Right forelimb (tissue), 1 donor: ENCODE results near the gene S100P.
A peak's percentile ranks its signal among the peaks of the same experiment; 100 is the strongest.
"Not testable (repeated sequence)": the region's sequence is repeated elsewhere in the genome, so short reads cannot be mapped to it uniquely, and the experiment has no call there.

Source experiments
- DNase-seq: peaks from one replicate; pipeline ENCODE4 v3.0.0-alpha.2; 2018

Gene S100P

DNA sequence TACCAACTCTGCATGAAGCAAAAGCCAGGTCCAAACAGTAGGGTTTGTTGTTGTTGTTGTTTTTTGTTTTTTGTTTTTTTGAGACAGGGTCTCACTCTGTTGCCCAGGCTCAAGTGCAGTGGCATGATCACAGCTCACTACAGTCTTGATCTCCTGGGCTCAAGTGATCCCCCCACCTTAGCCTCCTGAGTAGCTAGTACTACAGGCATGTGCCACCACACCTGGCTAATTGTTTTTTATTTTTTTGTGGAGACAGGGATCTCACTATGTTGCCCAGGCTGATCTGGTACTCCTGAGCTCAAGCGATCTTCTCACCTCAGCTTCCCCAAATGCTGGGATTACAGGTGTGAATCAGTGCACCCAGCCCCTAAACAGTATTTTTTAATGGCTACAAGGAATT, 6.2 kb downstream of the S100P start:
- no peak for DNase-seq

DNA sequence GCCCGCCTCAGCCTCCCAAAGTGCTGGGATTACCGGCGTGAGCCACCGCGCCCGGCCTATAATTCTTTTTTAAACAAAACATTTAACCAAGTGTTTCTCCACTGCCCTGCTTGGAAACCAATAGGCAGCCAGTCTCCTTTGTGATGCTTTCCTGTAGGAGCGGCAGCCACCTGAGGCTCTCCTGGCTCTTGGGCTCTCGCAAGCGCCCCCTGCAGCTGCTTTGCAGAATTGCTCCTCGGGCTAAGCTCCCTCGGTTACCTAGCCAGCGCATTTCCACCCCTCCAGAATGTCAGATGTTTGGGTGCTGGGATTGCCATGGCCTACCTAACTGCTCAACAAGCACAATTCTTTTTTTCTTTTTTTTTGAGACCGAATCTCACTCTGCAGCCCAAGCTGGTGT, 7.7 kb downstream of the S100P start:
- no peak for DNase-seq

- no peak for DNase-seq
Observed at GRCh38 chr4:6702761-6703160, 9.1 kb downstream of the S100P start.

DNA sequence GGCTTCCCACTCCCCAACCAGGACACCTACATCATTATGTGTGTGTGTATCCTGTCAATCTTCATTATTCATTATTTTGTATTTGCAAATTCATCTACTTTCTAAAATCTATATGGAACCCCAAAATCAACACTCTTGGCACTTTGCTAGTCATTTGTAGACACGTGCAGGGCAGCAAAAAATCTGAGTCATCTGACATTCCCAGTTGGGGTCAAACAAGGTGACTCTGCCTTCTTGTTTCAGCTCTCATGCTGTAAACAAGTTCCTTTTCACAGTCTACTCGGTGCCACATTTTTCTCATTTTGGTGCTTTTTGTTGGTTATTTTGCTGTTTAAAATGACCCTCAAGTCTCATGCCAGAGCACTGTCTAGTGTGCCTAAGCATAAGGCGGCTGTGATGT, 10.1 kb downstream of the S100P start:
- DNase-seq = no peak

GRCh38 chr4:6705646-6706045, 12.0 kb downstream of the S100P start:
- DNase-seq = no peak

DNA sequence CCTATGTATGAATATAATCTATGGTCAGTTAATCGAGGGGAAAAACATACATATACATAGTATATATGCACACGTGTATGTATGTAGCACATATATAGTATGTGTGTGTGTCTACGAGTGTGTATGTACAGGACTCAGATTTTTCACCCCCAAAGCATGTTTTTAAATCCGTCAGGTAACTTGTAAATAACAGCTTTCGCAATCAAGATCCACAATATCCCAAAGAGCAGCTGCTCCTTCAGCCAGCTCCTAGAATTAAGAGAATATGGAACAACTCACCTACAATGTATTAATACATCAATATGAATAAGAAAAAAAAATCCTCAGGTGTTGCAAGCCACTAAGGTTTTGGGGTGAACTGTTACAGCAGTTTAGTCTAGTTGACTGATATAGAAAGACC, 12.5 kb downstream of the S100P start:
- DNase-seq = no peak

- DNase-seq = peak; percentile 97
Observed at GRCh38 chr4:6709230-6710114, 15.8 kb downstream of the S100P start, which contains the start of gene MRFAP1L1. Gene MRFAP1L1 (minus strand): TSS chr4:6709865. CDS start chr4:6709629, 236 bp downstream.

DNA sequence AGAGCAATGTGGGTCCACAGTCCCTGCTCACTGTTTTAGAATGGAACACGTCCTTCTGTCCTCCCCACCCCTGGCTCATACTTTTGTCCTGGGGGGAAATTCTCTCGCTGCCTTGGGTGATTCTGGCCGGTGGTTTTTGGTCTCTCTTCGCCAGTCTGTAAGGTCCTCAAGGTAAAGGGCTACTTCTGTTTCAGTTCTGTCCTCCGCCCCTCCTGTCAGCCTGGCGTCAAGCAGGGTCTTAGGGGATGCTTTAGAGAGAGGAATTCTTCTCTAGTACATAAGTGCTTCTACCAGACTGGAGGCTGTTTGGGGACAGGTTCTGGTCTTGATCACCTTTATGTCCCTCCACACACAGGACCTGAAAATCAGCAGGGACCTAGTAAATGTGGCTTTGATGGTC, 16.6 kb downstream of the S100P start:
- no peak for DNase-seq

DNA sequence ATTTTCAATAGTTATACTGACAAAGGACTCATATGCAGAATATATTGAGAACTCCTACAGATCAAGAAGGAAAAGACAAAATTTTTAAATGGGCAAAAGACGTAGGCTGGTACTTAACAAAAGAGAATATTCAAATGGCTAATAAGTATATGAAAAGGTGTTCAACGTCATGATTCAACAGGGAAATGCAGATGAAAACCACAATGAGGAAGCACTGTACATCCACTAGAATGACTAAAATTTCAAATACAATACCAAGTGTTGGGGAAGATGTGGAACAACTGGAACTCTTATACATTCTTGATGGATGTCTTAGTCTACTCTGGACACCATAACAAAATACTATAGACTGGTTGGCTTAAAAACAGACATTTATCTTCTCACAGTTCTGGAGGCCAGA, 17.3 kb downstream of the S100P start:
- DNase-seq = no peak

- DNase-seq = no peak
Observed at GRCh38 chr4:6714954-6715353, 21.3 kb downstream of the S100P start.

DNA sequence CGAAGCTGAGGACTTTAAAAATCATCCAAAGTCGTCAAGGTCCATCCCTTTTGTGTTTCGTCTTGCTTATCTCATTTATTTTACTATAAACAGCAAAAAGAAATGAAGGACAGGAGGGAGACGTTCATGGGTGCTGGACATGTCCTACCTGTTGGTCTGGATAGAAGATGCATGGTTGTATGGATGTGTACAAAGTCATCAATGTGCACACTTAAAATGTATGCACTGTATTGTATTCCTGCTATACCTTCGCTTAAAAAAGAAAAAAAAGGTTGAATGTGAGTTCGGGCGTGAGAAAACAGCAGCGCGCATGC, 22.0 kb downstream of the S100P start:
- no peak for DNase-seq

- peak; percentile 95 for DNase-seq
Observed at GRCh38 chr4:6716018-6716911, 22.6 kb downstream of the S100P start, which contains the start of gene BLOC1S4. Gene BLOC1S4 (plus strand): TSS chr4:6716174. CDS start chr4:6716210, 36 bp downstream.

DNA sequence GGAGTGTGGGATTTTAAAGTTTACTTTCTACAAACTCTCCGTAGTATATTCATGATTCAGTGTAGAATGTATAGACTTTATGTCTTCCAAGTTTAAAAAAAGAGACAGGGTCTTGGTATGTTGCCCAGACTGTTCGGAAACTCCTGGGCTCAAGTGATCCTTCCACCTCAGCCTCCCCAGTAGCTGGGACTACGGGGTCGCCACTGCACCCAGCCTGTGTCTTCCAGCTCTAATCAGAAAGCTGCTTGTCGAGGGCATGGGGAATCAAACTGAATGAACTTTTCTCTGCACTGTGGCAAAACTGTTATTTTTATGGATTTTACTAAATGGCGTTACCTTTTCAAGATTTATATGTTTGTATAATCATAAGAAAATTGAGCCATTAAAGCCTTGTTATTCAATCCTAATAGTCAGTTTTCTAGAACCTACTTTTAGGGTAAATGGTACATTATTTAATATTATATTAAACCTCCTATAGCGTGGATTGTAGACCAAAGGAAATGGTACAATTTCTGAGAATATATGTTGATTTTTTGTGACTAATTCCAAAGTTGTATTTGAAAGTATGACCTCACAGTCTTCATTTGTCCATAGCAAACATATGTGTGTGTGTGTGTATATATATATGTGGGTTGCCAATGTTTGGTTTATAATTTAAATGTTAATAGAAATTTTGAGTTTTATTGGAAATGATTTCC, 23.4 kb downstream of the S100P start:
- no peak for DNase-seq

GRCh38 chr4:6718932-6719610, 25.4 kb downstream of the S100P start:
- DNase-seq = no peak

DNA sequence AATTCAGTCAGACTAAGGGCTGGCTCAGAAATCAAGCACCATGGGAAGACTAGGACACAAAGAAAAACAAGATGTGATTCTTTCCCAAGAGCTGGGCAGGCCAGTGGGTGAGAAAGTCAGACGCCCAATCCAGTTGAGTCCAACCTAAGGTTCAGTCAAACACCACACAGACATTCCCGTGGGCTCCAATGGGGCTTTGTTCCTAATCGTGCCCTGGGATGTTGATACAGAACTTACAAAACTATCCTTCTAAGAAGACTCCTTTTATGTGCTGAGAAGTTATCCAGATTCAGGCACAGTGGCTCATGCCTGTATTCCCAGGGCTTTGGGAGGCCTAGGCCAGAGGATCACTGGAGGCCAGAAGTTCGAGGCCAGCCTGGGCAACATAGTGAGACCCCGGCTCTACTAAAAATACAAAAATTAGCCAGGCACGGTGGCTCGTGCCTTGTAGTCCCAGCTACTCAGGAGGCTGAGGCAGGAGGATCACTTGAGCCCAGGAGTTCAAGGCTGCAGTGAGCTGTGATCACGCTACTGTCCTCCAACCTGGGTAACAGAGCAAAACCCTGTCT, 26.0 kb downstream of the S100P start:
- DNase-seq = no peak

DNA sequence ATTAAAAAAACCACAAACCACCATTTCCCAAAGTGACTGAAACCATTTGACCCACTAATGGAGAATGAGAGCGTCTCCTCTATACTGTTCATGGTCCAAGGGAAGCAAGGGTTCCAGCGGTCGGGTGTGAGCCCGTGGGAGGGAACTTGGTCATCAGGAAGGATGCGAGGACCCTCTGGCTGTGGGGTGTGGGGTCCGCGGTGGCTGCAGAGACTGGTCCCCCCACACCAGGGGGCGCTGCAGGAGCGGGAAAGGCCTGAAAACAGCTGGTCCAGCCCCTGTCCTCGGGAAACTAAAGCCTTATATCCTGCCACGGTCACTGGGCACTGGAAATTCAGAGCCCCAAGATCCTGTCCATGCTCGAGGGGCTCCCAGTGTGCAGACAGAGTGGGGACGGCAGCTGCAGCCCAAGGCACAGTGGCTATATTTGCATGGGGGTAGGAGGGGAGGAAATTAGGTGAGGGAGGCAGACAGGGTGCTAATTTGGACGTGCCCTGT, 26.6 kb downstream of the S100P start:
- DNase-seq = peak; percentile 92

GRCh38 chr4:6721121-6721520, 27.4 kb downstream of the S100P start:
- DNase-seq = no peak

DNA sequence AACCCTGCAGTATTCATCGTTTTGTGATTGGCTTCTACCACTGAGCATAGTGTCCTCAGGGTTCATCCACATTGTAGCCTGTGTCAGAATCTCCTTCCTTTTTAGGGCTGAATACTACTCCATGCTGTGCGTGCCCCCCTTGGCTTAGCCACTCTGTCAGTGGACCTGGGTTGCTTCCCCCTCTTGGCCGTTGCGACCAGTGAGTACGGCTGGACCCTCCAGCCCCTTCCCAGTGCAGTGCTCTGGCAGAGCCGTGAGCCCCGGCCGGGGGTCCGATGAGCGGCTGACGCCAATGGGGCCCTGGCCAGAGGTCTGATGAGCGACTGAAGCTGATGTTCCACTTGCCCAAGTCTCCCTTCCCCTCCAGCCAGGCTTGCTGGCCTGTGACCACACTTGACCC, 29.2 kb downstream of the S100P start:
- DNase-seq = no peak

- DNase-seq = no peak
Observed at GRCh38 chr4:6723851-6724250, 30.2 kb downstream of the S100P start.

- no peak for DNase-seq
Observed at GRCh38 chr4:6724421-6725111, 30.9 kb downstream of the S100P start.

- DNase-seq = not testable (repeated sequence)
Observed at GRCh38 chr4:6725427-6725961, 31.8 kb downstream of the S100P start.
